ENCODE measurements around the gene IARS2. TPM values are rescaled to one million over a fixed set of nuclear protein-coding genes. Genes with fewer than 3 reads are reported as not detected.
"Not testable (repeated sequence)": the region's sequence is repeated elsewhere in the genome, so short reads cannot be mapped to it uniquely, and the experiment has no call there.

The IARS2 gene
- polyA plus RNA-seq, 1 experiment = 33.8 TPM

- Histone ChIP-seq H3K27ac (ENCODE audit: low read depth, low read length) (no peak overlapping the region), H3K27me3 (ENCODE audit: control insufficient read depth, insufficient read depth, low read length) (no peaks in the 10 kb centered on the region), H3K9me3 (ENCODE audit: control insufficient read depth, insufficient read depth, low read length) (no peaks in the 10 kb centered on the region; the same call in 1 of the 2 replicates), H3K4me3 (ENCODE audit: low read depth, low read length) (no peak overlapping the region)
- no peak for TF ChIP-seq CTCF (IDR thresholded peaks at IDR 0.05; ENCODE audit: low read depth, low read length)
- no peak for DNase-seq (ENCODE audit: low read depth, low spot score)
- POLR2A ChIA-PET = no interaction called here
- CTCF ChIA-PET = no interaction called here
Observed at GRCh38 chr1:220076861-220077762, 16.8 kb upstream of the IARS2 start.

- CTCF ChIA-PET = no interaction called here
- no peaks in the 10 kb centered on the region for H3K27me3 ChIP-seq (ENCODE audit: control insufficient read depth, insufficient read depth, low read length)
- no peak for DNase-seq (ENCODE audit: low read depth, low spot score)
- H3K9me3 ChIP-seq (ENCODE audit: control insufficient read depth, insufficient read depth, low read length) = no peaks in the 10 kb centered on the region; the same call in 1 of the 2 replicates
- H3K4me3 ChIP-seq (ENCODE audit: low read depth, low read length) = no peak overlapping the region
- no peak for TF ChIP-seq CTCF (IDR thresholded peaks at IDR 0.05; ENCODE audit: low read depth, low read length)
- H3K27ac ChIP-seq (ENCODE audit: low read depth, low read length) = no peak overlapping the region
- POLR2A ChIA-PET = no interaction called here
Observed at GRCh38 chr1:220077887-220078286, 16.0 kb upstream of the IARS2 start.

- no peak overlapping the region for H3K4me3 ChIP-seq (ENCODE audit: low read depth, low read length)
- ChIA-PET CTCF (no interaction called here), POLR2A (no interaction called here)
- H3K9me3 ChIP-seq (ENCODE audit: control insufficient read depth, insufficient read depth, low read length) = no peaks in the 10 kb centered on the region; the same call in 1 of the 2 replicates
- H3K27ac ChIP-seq (ENCODE audit: low read depth, low read length) = no peak overlapping the region
- TF ChIP-seq CTCF (IDR thresholded peaks at IDR 0.05; ENCODE audit: low read depth, low read length) = no peak
- DNase-seq (ENCODE audit: low read depth, low spot score) = no peak
- no peaks in the 10 kb centered on the region for H3K27me3 ChIP-seq (ENCODE audit: control insufficient read depth, insufficient read depth, low read length)
Observed at GRCh38 chr1:220084460-220084859, 9.5 kb upstream of the IARS2 start.

GRCh38 chr1:220086261-220086686 is 7.7 kb upstream of the IARS2 start:
- DNase-seq (ENCODE audit: low read depth, low spot score); H3K4me3 ChIP-seq (ENCODE audit: low read depth, low read length); H3K27ac ChIP-seq (ENCODE audit: low read depth, low read length); POLR2A ChIA-PET; H3K9me3 ChIP-seq (ENCODE audit: control insufficient read depth, insufficient read depth, low read length); H3K27me3 ChIP-seq (ENCODE audit: control insufficient read depth, insufficient read depth, low read length); CTCF ChIA-PET: not testable (repeated sequence)

GRCh38 chr1:220089650-220090556 is 4.0 kb upstream of the IARS2 start, which contains the start of gene BPNT1:
Gene BPNT1 (minus strand): TSS chr1:220089788. CDS start chr1:220079846, 9,942 bp downstream.
- Histone ChIP-seq H3K27ac (ENCODE audit: low read depth, low read length) (no peak within 1 kb of the TSS), H3K27me3 (ENCODE audit: control insufficient read depth, insufficient read depth, low read length) (no peaks in the 10 kb centered on the region), H3K4me3 (ENCODE audit: low read depth, low read length) (peak within 1 kb of the TSS; percentile 74), H3K9me3 (ENCODE audit: control insufficient read depth, insufficient read depth, low read length) (no peaks in the 10 kb centered on the region)
- ChIA-PET CTCF (interaction anchor here (0.6 to 1.4 kb wide), 3 partner anchors 10 to 940 kb away, joined by 3 to 10 read pairs (median 4); no protein-coding TSS in a partner anchor), POLR2A (interaction anchor here (0.5 to 0.8 kb wide), 4 partner anchors 22 to 92 kb away, joined by 3 to 11 read pairs (median 5); no protein-coding TSS in a partner anchor)
- no peak for TF ChIP-seq CTCF (IDR thresholded peaks at IDR 0.05; ENCODE audit: low read depth, low read length)
- peak; percentile 87 for DNase-seq (ENCODE audit: low read depth, low spot score)
